ENCODE results near the gene FGFBP3. TPM values are rescaled to one million over a fixed set of nuclear protein-coding genes. Genes with fewer than 3 reads are reported as not detected.
"Not testable (repeated sequence)": the region's sequence is repeated elsewhere in the genome, so short reads cannot be mapped to it uniquely, and the experiment has no call there.

FGFBP3 gene
- total RNA-seq, 2 donors from 2014 or later: 1.7 to 1.8 TPM

DNA sequence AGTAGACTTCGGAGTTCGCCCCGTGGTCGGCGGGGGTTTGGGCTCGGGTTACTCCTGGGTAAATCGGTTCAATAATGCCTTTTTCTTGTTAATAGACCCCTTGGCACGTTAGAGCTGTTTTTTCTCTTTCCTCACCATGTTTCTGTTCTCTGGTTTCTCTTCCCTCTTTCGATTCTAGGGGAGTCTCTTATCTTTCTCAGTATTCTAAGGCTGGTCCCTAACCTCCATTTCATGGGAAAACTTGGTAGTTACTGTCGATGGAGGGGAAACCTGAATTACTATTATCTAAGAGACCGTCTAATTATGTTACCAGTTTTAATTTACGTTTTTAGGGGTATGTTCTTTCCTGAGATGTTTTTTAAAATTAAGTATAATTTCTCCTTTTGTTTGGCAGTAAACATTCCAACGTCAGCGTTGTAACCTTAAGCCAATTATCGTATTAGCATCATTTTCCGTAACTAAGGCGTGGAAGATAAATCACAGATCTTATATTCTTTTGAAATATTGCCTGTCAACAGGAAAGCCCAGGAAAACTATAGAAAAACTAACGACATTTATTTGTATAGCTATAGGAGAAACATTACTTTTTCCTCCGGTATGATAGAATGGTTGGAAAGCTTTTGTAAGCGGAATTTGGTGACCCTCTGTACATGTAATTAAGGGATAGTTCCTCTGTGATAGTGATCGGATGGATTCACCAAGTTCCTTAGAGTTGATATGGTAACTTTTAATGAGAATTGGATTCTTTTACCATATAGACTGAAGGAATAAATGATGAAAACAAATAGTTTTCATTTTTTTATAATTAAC, 15.1 kb upstream of the FGFBP3 start:
- Mint-ChIP-seq H3K27me3 (no peaks in the 10 kb centered on the region), H3K36me3 (ENCODE audit: low read depth) (peaks cover 6% of the 10 kb centered on the region), H3K4me1 (peaks cover 30% of the 10 kb centered on the region), H3K4me3 (peak overlapping the region; percentile 96), H3K27ac (peak overlapping the region; percentile 93)
- no peak for DNase-seq
- ATAC-seq: no peak
- no peaks in the 10 kb centered on the region for H3K9me3 ChIP-seq (ENCODE audit: control insufficient read depth, low read length, poor library complexity, severe bottlenecking)

DNA sequence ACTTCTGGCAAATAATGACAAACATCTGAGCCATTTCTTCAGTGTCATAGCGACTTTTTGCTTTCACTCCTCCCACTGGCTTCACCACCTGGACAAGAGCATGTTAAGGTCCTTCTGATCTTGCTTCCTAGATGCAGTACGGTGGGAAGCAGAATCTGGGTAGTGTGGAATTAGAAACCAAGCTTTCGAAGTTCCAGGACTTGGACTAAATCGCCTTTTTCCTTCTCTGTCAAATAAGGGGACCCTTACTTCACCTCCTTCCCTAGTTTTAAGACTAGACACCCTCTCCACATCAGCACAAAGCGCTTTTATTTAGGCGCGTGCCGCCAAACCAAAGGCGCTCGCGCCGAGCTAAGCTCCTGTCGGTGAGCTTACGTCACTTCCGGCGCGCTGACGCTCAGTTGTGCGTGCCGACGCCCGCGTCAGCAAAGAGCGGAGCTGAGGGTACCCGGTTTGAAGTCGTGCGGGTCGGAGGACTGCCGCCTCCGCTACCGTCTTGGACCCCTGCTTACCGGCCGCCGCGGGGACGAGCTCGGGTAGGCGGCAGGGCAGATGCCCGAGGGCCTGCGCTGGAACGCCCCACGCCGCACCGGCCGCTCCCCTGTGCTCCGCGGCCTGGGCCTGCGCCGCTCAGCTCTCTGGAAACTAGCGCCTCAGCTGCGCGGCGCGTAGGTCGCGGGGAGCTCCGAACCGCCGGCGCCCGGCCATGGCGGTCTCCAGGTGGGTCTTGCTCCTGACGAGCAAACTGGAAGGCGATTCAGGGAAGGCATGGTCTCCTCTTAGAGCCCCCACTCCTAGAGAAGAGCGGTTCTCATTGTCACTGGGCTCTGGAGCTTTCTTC, 14.3 kb upstream of the FGFBP3 start, which contains the start of gene BTAF1:
BTAF1 (plus strand) TSS at position 400 of the 841 bp plus-strand sequence; CDS start at position 707, 307 bp downstream.
- H3K4me1 Mint-ChIP-seq: peaks cover 28% of the 10 kb centered on the region
- DNase-seq (peak; percentile 80 to 84 (median 82)), ATAC-seq (peak; percentile 95)
- H3K9me3 ChIP-seq (ENCODE audit: control insufficient read depth, low read length, poor library complexity, severe bottlenecking): no peaks in the 10 kb centered on the region
- peaks cover 6% of the 10 kb centered on the region for H3K36me3 Mint-ChIP-seq (ENCODE audit: low read depth)
- H3K4me3 Mint-ChIP-seq: peak within 1 kb of the TSS; percentile 96
- H3K27ac Mint-ChIP-seq: peak within 1 kb of the TSS; percentile 93
- H3K27me3 Mint-ChIP-seq: no peaks in the 10 kb centered on the region

DNA sequence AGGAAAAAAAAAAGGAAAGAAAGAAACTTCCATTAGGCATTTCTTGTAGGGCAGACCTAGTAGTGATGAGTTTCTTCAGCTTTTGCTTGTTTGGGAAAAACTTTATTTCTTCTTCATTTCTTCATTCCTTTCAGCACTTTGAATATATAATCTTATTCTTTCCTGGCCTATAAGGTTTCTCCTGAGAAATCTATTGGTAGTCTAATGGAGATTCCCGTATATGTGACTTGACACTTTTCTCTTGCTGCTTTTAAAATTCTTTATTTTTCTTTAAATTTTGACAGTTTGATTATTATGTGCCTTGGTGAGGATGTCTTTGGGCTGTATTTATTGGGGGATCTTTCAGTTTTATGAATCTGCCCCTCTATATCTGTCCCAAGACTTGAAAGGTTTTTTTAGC, 10.4 kb upstream of the FGFBP3 start:
- peaks cover 30% of the 10 kb centered on the region for H3K27me3 Mint-ChIP-seq
- no peaks in the 10 kb centered on the region for H3K36me3 Mint-ChIP-seq (ENCODE audit: low read depth)

DNA sequence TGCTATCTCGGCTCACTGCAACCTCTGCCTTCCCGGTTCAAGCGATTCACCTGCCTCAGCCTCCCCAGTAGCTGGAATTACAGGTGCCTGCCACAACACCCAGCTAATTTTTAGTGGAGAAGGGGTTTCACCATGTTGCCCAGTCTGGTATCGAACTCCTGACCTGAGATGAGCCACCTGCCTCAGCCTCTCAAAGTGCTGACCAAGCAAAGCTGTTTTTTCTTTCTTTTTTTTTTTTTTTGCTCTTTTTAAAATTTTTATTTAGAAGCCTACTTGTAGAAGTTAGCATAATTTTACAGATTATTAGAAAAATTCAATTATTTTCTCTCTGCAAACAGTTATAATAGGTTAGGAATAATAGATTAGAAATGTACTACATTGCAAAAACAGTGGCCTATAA, 1.2 kb upstream of the FGFBP3 start:
- no peaks in the 10 kb centered on the region for H3K9me3 ChIP-seq (ENCODE audit: control insufficient read depth, low read length, poor library complexity, severe bottlenecking)
- Mint-ChIP-seq H3K4me1 (peaks cover 15% of the 10 kb centered on the region), H3K27me3 (peaks cover 20% of the 10 kb centered on the region), H3K4me3 (no peak overlapping the region), H3K27ac (no peak overlapping the region), H3K36me3 (ENCODE audit: low read depth) (no peaks in the 10 kb centered on the region)
- ATAC-seq (no peak), DNase-seq (no peak)

More for the DNA sequence above, 10.4 kb upstream of the FGFBP3 start:
- ATAC-seq (no peak), DNase-seq (no peak)
- no peak overlapping the region for H3K27ac Mint-ChIP-seq
- no peak overlapping the region for H3K4me3 Mint-ChIP-seq
- H3K4me1 Mint-ChIP-seq: peaks cover 10% of the 10 kb centered on the region
- no peaks in the 10 kb centered on the region for H3K9me3 ChIP-seq (ENCODE audit: control insufficient read depth, low read length, poor library complexity, severe bottlenecking)

DNA sequence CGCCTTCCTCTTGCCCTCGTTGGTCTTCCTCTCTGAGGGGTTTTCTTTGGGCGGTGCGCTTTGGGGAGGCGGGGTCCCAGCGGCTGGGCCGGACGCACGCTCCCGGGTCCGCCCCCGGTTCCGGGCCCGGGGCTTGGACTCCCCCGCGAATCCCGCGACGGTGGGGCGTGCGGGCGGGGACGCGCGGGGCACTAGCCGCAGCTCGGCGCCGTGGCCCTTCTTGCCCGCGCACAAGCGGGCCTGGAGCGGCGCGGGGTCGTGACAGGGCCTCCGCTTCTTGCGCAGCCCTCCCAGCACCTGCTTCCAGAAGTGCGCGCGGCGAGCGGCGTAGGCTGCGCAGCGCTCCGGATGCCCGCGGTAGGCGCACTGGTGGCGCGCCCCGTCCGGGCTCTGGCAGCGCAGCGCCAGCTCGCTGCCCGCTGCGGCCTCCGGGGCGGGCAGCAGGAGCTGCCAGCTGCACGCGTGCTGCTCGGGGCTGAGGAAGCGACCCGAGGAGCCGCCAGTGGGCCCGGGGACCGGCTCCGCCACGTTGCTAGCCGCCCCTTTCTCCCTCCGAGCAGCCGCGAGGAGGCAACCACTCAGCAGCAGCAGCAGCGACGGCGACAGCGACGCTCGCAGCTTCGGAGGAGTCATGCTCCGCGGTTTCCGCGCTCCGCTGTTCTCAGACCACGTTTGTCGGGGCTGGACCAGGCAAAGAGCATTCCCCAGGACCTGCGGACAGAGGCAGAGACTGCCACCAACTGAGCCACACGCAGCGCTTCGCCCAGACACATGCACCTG, 759 bp downstream of the FGFBP3 start:
- Mint-ChIP-seq H3K27ac (peak overlapping the region; percentile 82), H3K27me3 (peaks cover 7% of the 10 kb centered on the region), H3K36me3 (ENCODE audit: low read depth) (no peaks in the 10 kb centered on the region), H3K4me3 (peak overlapping the region; percentile 95), H3K4me1 (peaks cover 15% of the 10 kb centered on the region)
- H3K9me3 ChIP-seq (ENCODE audit: control insufficient read depth, low read length, poor library complexity, severe bottlenecking): no peaks in the 10 kb centered on the region
- ATAC-seq: peak; percentile 90
- peak; percentile 46 to 59 (median 49) for DNase-seq

DNA sequence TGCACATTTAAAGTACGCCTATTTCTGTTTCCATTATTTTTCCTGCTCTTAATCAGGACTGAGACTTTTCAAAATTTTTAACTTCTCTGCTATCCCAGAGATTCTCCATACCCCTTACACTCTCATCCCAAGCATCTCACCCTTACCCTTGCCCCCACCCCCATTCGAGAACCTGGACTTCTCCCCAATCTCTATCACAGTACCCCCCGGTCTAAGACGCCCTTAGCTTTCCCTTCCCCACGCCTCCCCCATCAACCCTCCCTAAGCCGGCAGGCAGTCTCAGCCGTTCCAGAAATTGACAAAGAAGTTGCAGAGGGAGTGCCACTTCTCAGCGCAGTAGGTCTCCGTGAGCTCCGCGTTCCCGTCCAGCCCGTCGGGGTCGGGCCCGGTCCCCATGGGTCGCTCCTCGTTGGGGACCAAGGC, 1.4 kb downstream of the FGFBP3 start:
- ATAC-seq (no peak), DNase-seq (no peak)
- peaks cover 15% of the 10 kb centered on the region for H3K4me1 Mint-ChIP-seq
- peak overlapping the region; percentile 81 for H3K27ac Mint-ChIP-seq
- H3K27me3 Mint-ChIP-seq: peaks cover 1% of the 10 kb centered on the region
- H3K9me3 ChIP-seq (ENCODE audit: control insufficient read depth, low read length, poor library complexity, severe bottlenecking): no peaks in the 10 kb centered on the region
- peak overlapping the region; percentile 89 for H3K4me3 Mint-ChIP-seq
- H3K36me3 Mint-ChIP-seq (ENCODE audit: low read depth): no peaks in the 10 kb centered on the region

DNA sequence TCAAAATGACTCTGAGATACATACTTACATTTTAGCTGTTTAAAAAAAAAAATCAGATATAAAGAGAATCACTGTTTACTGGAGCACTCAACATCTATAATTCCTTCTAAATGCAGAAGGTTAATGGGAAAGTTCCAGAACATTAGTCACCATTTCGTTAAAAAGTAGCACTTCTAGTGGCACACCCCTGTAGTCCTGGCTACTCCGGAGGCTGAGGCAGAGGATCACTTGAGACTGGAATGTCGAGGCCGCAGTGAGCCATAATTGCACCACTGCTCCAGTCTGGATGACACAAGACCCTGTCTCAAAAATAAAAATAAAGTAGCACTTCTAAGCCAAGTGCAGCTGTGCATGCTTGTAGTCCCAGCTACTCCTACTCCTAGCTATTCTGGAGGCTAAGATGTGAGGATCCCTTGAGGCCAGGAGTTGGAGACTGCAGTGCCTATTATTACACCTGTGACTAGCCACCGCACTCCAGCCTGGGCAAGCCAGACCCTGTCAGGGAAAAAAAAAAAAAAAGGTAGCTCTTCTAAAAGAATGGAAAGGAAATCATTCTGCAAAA, 2.2 kb downstream of the FGFBP3 start:
- no peak for DNase-seq
- Mint-ChIP-seq H3K4me3 (peak overlapping the region; percentile 89), H3K36me3 (ENCODE audit: low read depth) (no peaks in the 10 kb centered on the region), H3K27ac (peak overlapping the region; percentile 81), H3K4me1 (peaks cover 17% of the 10 kb centered on the region), H3K27me3 (no peaks in the 10 kb centered on the region)
- H3K9me3 ChIP-seq (ENCODE audit: control insufficient read depth, low read length, poor library complexity, severe bottlenecking): no peaks in the 10 kb centered on the region
- ATAC-seq: no peak

DNA sequence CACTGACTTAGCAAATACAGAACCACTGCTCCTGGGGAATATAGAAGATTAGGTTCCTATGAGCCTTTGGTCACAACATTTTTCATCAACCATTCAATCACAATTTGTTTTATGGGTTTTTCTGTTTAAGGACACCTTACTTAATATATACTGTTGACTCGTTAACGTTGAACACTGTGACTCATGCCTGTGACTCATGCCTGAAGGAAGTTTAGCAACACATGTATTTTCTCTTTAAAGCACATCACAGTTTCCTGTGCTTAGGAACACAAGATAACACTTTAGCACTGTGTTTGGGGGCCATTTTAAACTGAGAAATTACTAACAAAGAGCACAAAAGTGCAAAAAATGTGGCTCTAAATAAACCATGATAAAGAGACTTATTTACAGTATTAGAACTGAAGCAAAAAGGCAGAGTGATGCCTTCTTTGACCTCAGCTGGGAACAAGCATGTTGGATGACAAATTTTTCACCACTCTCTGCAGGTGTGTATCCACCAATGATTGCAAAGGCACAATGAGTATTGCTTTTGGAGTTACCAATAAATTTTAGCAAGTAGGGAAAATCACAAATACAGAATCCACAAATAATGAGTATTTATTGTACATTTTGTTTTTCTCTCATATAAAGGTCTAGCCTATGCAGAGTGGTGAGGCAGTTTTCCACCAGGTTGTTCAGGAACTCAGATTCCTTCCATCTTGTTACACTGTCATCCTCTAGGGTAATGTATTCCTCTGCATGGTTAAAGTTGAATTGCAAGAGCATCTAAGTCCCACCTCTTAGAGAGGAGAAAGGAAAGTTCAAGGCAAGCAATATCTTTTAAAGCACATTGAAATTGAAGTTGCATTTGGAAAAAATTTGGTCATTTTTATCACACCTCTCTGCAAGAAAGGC, 7.3 kb downstream of the FGFBP3 start:
- no peak for DNase-seq

DNA sequence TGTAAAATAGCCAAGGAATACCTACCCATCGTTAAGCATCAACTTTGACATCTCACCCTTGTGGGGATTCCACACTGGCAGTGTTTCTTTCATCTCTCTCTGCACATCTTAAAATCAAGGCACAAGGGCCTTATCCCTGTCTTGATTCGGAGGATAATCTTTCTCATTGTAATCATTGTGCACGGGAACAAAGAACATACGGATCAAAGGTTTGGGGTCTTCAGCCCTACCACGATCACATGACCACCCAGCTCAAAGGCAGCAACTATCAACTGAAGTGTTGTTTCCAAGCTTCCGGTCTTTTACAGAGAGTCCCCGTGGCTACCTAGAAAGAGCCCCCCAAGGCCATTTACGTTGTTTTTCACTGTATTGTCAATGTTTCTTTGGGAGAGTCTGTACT, 11.9 kb downstream of the FGFBP3 start:
- H3K9me3 ChIP-seq (ENCODE audit: control insufficient read depth, low read length, poor library complexity, severe bottlenecking): no peaks in the 10 kb centered on the region
- peaks cover 14% of the 10 kb centered on the region for H3K4me1 Mint-ChIP-seq
- peaks cover 2% of the 10 kb centered on the region for H3K36me3 Mint-ChIP-seq (ENCODE audit: low read depth)
- ATAC-seq: no peak
- H3K27me3 Mint-ChIP-seq: peaks cover 30% of the 10 kb centered on the region
- H3K4me3 Mint-ChIP-seq: no peak overlapping the region
- no peak for DNase-seq
- H3K27ac Mint-ChIP-seq: no peak overlapping the region

More for the DNA sequence above, 7.3 kb downstream of the FGFBP3 start:
- no peak overlapping the region for H3K4me3 Mint-ChIP-seq
- H3K27ac Mint-ChIP-seq: no peak overlapping the region
- no peaks in the 10 kb centered on the region for H3K9me3 ChIP-seq (ENCODE audit: control insufficient read depth, low read length, poor library complexity, severe bottlenecking)
- ATAC-seq: peak; percentile 87
- H3K36me3 Mint-ChIP-seq (ENCODE audit: low read depth): peaks cover 2% of the 10 kb centered on the region
- H3K27me3 Mint-ChIP-seq: peaks cover 22% of the 10 kb centered on the region
- H3K4me1 Mint-ChIP-seq: peaks cover 16% of the 10 kb centered on the region

DNA sequence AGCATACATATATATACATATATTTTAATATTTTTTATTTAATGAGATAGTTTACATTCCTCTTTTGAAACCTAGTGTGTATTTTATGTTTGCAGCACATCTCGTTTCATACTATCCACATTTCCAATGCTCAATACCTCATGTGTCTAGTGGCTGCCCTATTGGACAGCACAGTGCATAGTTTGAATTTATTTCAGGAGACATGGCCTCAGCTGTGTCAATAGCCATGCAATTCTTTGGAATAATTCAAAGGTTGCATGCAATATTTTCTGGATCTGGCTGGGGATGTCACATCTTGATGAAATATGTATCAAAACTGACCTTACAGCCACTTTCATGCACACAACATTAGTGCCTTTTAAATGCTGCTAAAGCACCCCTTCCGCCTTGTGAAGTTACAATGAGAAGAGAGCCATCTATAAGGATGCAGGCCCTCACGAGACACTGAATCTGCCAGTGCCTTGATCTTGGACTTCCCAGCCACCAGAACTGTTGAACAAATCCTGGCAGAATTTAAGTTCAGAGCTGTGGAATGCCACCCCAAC, 13.0 kb downstream of the FGFBP3 start:
- Mint-ChIP-seq H3K27me3 (peaks cover 35% of the 10 kb centered on the region), H3K36me3 (ENCODE audit: low read depth) (peaks cover 2% of the 10 kb centered on the region), H3K27ac (no peak overlapping the region), H3K4me1 (peaks cover 6% of the 10 kb centered on the region), H3K4me3 (no peak overlapping the region)
- ATAC-seq (no peak), DNase-seq (no peak)
- no peaks in the 10 kb centered on the region for H3K9me3 ChIP-seq (ENCODE audit: control insufficient read depth, low read length, poor library complexity, severe bottlenecking)

DNA sequence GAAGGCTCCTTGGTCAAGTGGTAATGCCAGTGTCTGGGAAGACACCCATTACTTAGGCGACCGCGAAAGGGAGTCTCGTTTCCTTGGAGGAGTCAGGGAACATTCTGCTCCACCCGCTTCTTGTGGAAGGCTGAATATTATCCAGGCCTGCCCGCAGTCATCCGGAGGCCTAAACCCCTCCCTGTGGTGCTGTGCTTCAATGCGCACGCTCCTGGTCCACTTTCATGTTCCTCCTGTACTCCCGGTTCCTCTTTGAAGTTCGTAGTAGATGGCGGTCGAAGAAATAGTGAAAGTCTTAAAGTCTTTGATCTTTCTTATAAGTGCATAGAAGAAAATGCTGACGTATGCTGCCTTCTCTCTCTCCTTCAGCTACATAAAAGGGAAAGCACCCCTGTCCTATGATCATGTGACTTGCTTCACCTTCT, 15.0 kb downstream of the FGFBP3 start:
- DNase-seq; H3K4me1 Mint-ChIP-seq; H3K27ac Mint-ChIP-seq; H3K9me3 ChIP-seq (ENCODE audit: control insufficient read depth, low read length, poor library complexity, severe bottlenecking); H3K4me3 Mint-ChIP-seq; H3K36me3 Mint-ChIP-seq (ENCODE audit: low read depth): not testable (repeated sequence)
- H3K27me3 Mint-ChIP-seq: peaks cover 35% of the 10 kb centered on the region
- peak; percentile 33 for ATAC-seq

All from T-helper 17 cell (primary cell).